ENCODE data around the gene BLMH. TPM values are rescaled to one million over a fixed set of nuclear protein-coding genes. Genes with fewer than 3 reads are reported as not detected.

The BLMH gene
- total RNA-seq, 1 donor from 2014 or later, result 98.8 TPM

GRCh38 chr17:30226878-30227277, 64.9 kb downstream of the BLMH start:
- no peak for DNase-seq (ENCODE audit: low spot score)
- no peaks in the 10 kb centered on the region for H4K20me1 ChIP-seq (ENCODE audit: low read depth)
- H3F3A ChIP-seq (ENCODE audit: low read depth), result peaks cover 13% of the 10 kb centered on the region
- H3K27me3 ChIP-seq, result peaks cover 31% of the 10 kb centered on the region
- H3K4me3 ChIP-seq, result no peak overlapping the region
- H2AFZ ChIP-seq (replicated peaks), result no peak overlapping the region
- peaks cover 11% of the 10 kb centered on the region for H3K27me3 Mint-ChIP-seq (ENCODE audit: insufficient read depth, low read depth)
- no peak overlapping the region for H3K27ac ChIP-seq
- TF ChIP-seq EZH2 (IDR thresholded peaks at IDR 0.05) (no peak), CTCF (IDR thresholded peaks at IDR 0.05) (no peak), EZH2phosphoT487 (IDR thresholded peaks at IDR 0.05) (no peak)
- H3K4me3 Mint-ChIP-seq, result no peak overlapping the region
- H3K36me3 ChIP-seq, result no peaks in the 10 kb centered on the region
- no peak overlapping the region for H3K4me2 ChIP-seq
- peaks cover 43% of the 10 kb centered on the region for H3K4me1 Mint-ChIP-seq
- no peak overlapping the region for H3K27ac Mint-ChIP-seq
- no peaks in the 10 kb centered on the region for H3K36me3 Mint-ChIP-seq
- no peaks in the 10 kb centered on the region for H3K9me3 ChIP-seq (ENCODE audit: low read depth)
- H3K4me1 ChIP-seq, result peaks cover 14% of the 10 kb centered on the region
- H3K79me2 ChIP-seq (ENCODE audit: low read depth), result no peaks in the 10 kb centered on the region
- no peaks in the 10 kb centered on the region for H3K9me3 Mint-ChIP-seq
- no peak overlapping the region for H3K9ac ChIP-seq

- no peaks in the 10 kb centered on the region for H3K79me2 ChIP-seq (ENCODE audit: low read depth)
- H3K4me2 ChIP-seq, result no peak overlapping the region
- Mint-ChIP-seq H3K27ac (no peak overlapping the region), H3K4me3 (no peak overlapping the region), H3K36me3 (no peaks in the 10 kb centered on the region), H3K27me3 (ENCODE audit: insufficient read depth, low read depth) (peaks cover 14% of the 10 kb centered on the region), H3K4me1 (peaks cover 46% of the 10 kb centered on the region), H3K9me3 (no peaks in the 10 kb centered on the region)
- H3K9ac ChIP-seq, result no peak overlapping the region
- no peak overlapping the region for H3K27ac ChIP-seq
- peaks cover 16% of the 10 kb centered on the region for H3K4me1 ChIP-seq
- TF ChIP-seq EZH2phosphoT487 (IDR thresholded peaks at IDR 0.05), result no peak
- TF ChIP-seq EZH2 (IDR thresholded peaks at IDR 0.05), result no peak
- TF ChIP-seq CTCF (IDR thresholded peaks at IDR 0.05), result no peak
- peaks cover 23% of the 10 kb centered on the region for H3K27me3 ChIP-seq
- no peaks in the 10 kb centered on the region for H3K9me3 ChIP-seq (ENCODE audit: low read depth)
- no peaks in the 10 kb centered on the region for H4K20me1 ChIP-seq (ENCODE audit: low read depth)
- no peak overlapping the region for H2AFZ ChIP-seq (replicated peaks)
- H3K4me3 ChIP-seq, result no peak overlapping the region
- no peak for DNase-seq (ENCODE audit: low spot score)
- H3K36me3 ChIP-seq, result no peaks in the 10 kb centered on the region
- peaks cover 13% of the 10 kb centered on the region for H3F3A ChIP-seq (ENCODE audit: low read depth)
These were observed 65.7 kb downstream of the BLMH start for GRCh38 chr17:30225919-30226553.

GRCh38 chr17:30225112-30225511, 66.6 kb downstream of the BLMH start:
- Mint-ChIP-seq H3K4me1 (peaks cover 52% of the 10 kb centered on the region), H3K9me3 (no peaks in the 10 kb centered on the region), H3K36me3 (no peaks in the 10 kb centered on the region), H3K4me3 (no peak overlapping the region), H3K27me3 (ENCODE audit: insufficient read depth, low read depth) (peaks cover 20% of the 10 kb centered on the region), H3K27ac (no peak overlapping the region)
- Histone ChIP-seq H3K4me1 (peaks cover 20% of the 10 kb centered on the region), H3F3A (ENCODE audit: low read depth) (peaks cover 13% of the 10 kb centered on the region), H3K9me3 (ENCODE audit: low read depth) (no peaks in the 10 kb centered on the region), H3K4me2 (no peak overlapping the region), H3K4me3 (no peak overlapping the region), H2AFZ (replicated peaks) (no peak overlapping the region), H3K27ac (no peak overlapping the region), H3K36me3 (no peaks in the 10 kb centered on the region), H3K79me2 (ENCODE audit: low read depth) (no peaks in the 10 kb centered on the region), H3K27me3 (peaks cover 14% of the 10 kb centered on the region), H4K20me1 (ENCODE audit: low read depth) (no peaks in the 10 kb centered on the region), H3K9ac (no peak overlapping the region)
- no peak for DNase-seq (ENCODE audit: low spot score)
- TF ChIP-seq EZH2phosphoT487 (IDR thresholded peaks at IDR 0.05) (no peak), EZH2 (IDR thresholded peaks at IDR 0.05) (no peak), CTCF (IDR thresholded peaks at IDR 0.05) (no peak)
